Uterus (tissue), 2 donors: Measurements from ENCODE around the gene CDKL1.
"Not testable (repeated sequence)": the region's sequence is repeated elsewhere in the genome, so short reads cannot be mapped to it uniquely, and the experiment has no call there.

Experiments
- CTCF ChIP-seq, 4 experiments: fragments of 200-600 bp in 2 of 4; fragments of 450-650 bp in 2 of 4; sonication (generic) in 2 of 4; IDR thresholded peaks; one replicate each; pipeline ENCODE4 v1.5.1; 2016 to 2019; ENCODE audit warnings: antibody characterized with exemption in 4 of 4, mild to moderate bottlenecking in 2 of 4, moderate library complexity in 1 of 4
- POLR2A ChIP-seq, 2 donors: fragments of 450-650 bp; IDR thresholded peaks; one replicate each; pipeline ENCODE4 v1.6.1; 2016; ENCODE audit warnings: antibody characterized with exemption in 2 of 2, mild to moderate bottlenecking in 1 of 2, moderate library complexity in 1 of 2

GRCh38 chr14:50361473-50362403 is 34.9 kb downstream of the CDKL1 start:
- TF ChIP-seq CTCF, POLR2A (IDR thresholded peaks at IDR 0.05): not testable (repeated sequence)
